Body of pancreas (tissue), 4 donors: ENCODE data around the gene ABCD1.

Experiments
- POLR2A ChIP-seq, 3 donors: fragments of 450-650 bp; IDR thresholded peaks; one replicate each; pipeline ENCODE4 v1.6.1; 2016; ENCODE audit warnings: antibody characterized with exemption in 3 of 3, mild to moderate bottlenecking in 2 of 3
- TF ChIP-seq, protein P1 (sequence below), 7 experiments: fragments of 450-650 bp in 4 of 7; fragments of 200-600 bp in 3 of 7; sonication (generic) in 3 of 7; IDR thresholded peaks; one replicate each; pipeline ENCODE4 v1.5.1; 2016 to 2019; ENCODE audit warnings: antibody characterized with exemption in 7 of 7

DNA sequence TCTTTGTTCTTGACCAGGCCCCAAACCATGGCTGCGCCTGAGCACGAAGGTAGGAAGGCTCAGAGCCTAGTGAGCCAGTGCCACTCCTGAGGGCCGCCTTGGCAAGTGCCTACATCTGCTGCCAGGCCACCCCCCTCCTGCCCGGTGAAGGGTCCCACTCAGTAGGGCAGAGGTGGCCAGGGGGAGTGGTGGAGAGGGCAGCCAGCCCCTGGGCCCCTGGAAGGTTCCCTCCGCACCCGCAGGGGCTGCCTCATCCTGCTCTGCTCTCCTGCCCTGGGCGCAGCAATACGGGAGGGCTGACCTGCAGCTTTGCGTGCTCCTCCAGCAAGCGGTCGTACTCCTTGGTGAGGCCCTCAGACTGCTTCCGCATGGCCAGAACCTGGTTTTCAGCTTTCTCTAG lies 22.9 kb upstream of the ABCD1 start:
- TF ChIP-seq, protein P1, sequence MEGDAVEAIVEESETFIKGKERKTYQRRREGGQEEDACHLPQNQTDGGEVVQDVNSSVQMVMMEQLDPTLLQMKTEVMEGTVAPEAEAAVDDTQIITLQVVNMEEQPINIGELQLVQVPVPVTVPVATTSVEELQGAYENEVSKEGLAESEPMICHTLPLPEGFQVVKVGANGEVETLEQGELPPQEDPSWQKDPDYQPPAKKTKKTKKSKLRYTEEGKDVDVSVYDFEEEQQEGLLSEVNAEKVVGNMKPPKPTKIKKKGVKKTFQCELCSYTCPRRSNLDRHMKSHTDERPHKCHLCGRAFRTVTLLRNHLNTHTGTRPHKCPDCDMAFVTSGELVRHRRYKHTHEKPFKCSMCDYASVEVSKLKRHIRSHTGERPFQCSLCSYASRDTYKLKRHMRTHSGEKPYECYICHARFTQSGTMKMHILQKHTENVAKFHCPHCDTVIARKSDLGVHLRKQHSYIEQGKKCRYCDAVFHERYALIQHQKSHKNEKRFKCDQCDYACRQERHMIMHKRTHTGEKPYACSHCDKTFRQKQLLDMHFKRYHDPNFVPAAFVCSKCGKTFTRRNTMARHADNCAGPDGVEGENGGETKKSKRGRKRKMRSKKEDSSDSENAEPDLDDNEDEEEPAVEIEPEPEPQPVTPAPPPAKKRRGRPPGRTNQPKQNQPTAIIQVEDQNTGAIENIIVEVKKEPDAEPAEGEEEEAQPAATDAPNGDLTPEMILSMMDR (IDR thresholded peaks at IDR 0.05): no peak
- no peak for TF ChIP-seq POLR2A (IDR thresholded peaks at IDR 0.05)
